GM18519 (cell line): ENCODE results near the gene REG1A.

Experiments
- ATAC-seq: cut with Tn5 transposase; IDR thresholded peaks from one replicate; pipeline ENCODE4 v1.9.1; 2021; ENCODE audit warnings: mild to moderate bottlenecking, moderate library complexity; ENCODE audit not compliant: unreplicated experiment, low FRiP score

REG1A gene

GRCh38 chr2:79124907-79125720 is 4.8 kb downstream of the REG1A start:
- no peak for ATAC-seq

- no peak for ATAC-seq
These were observed 5.4 kb downstream of the REG1A start for GRCh38 chr2:79125721-79125985.

GRCh38 chr2:79128406-79128805 is 8.1 kb downstream of the REG1A start:
- ATAC-seq = no peak

GRCh38 chr2:79129260-79129659 is 9.0 kb downstream of the REG1A start:
- ATAC-seq = no peak

GRCh38 chr2:79129804-79130203 is 9.5 kb downstream of the REG1A start:
- ATAC-seq = no peak

- ATAC-seq = no peak
These were observed 11.4 kb downstream of the REG1A start for GRCh38 chr2:79131687-79132086.

GRCh38 chr2:79138385-79138784 is 18.1 kb downstream of the REG1A start:
- ATAC-seq = no peak

- no peak for ATAC-seq
These were observed 19.1 kb downstream of the REG1A start for GRCh38 chr2:79139423-79139822.

GRCh38 chr2:79155826-79156476 is 35.7 kb downstream of the REG1A start:
- ATAC-seq = no peak

GRCh38 chr2:79159030-79159429 is 38.7 kb downstream of the REG1A start:
- no peak for ATAC-seq

- ATAC-seq = no peak
These were observed 39.4 kb downstream of the REG1A start, which contains the start of gene REG3A for GRCh38 chr2:79159653-79160052. REG3A (minus strand) TSS chr2:79159753; CDS start chr2:79159405, 348 bp downstream.

GRCh38 chr2:79162132-79162531 is 41.8 kb downstream of the REG1A start:
- ATAC-seq = no peak

GRCh38 chr2:79162801-79163200 is 42.5 kb downstream of the REG1A start:
- ATAC-seq = no peak

- no peak for ATAC-seq
These were observed 51.2 kb downstream of the REG1A start for GRCh38 chr2:79171348-79171958.
